Endothelial cell of coronary artery (primary cell): ENCODE results near the gene CA5B. TPM values are rescaled to one million over a fixed set of nuclear protein-coding genes. Genes with fewer than 3 reads are reported as not detected.

Experiments
- total RNA-seq: library from RNA; depleted of rRNA; stranded (reverse); fragments of >200 nt; gene quantifications from 2 replicates; pipeline ENCODE4 v1.2.3, GENCODE V29; 2014

CA5B gene, protein sequence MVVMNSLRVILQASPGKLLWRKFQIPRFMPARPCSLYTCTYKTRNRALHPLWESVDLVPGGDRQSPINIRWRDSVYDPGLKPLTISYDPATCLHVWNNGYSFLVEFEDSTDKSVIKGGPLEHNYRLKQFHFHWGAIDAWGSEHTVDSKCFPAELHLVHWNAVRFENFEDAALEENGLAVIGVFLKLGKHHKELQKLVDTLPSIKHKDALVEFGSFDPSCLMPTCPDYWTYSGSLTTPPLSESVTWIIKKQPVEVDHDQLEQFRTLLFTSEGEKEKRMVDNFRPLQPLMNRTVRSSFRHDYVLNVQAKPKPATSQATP
- 1.6 and 3.0 TPM in 2 replicates for total RNA-seq

DNA sequence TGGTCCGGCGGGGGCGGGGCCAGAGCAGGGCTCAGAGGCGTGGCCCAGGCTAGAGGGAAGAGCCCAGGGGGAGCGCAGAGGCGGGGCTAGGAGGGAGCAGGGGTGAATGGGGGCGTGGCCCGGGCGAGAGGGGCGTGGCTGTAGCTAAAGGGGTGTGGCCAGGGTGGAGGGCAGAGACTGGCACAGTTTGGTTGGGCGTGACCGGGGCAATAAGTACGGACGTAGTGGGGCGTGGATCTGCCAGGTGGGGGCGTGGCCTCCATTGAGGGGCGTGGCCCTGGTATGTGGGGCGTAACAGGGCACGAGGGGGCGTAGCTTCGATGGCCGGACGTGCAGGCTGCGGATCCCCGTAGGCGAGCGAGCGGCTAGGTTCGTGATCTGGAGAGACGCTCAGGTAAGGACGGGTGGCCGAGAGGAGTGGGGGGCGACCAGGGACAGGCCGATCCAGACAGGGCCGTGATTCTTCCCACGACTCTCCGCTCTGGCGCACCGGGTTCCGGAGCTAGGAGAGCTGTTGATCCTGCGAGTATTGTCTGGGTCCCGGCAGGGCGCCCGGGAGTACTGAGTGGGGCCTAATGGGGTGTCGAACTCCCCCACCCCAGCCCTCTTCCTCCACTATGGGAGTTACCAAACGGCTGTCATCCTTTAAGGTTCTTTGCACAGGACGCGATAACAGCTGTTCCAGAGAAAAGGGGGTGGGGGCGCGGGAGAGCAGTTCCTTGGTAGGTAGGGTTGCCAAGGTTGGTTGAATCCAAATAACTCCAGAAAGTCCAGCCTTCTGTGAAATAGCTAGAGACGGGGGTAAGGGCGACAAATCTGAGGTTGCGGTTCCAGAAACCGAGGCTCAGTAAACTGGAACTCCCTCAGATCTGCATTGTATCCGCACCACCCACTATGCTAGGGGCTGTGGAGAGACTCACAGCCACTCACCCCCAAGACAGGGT lies at the start of gene CA5B:
CA5B (plus strand) TSS at position 312 of the 944 bp plus-strand sequence. CDS start 11,754 bp downstream, outside the sequence.

GRCh38 chrX:15789979-15790768 lies 52.1 kb downstream of the CA5B start, which contains the start of gene ZRSR2:
ZRSR2 (plus strand) TSS chrX:15790484; CDS start chrX:15790496, 12 bp downstream.

Other genes with a start within 250 kb of the CA5B start
- gene PIR, start 244.9 kb upstream of the CA5B start, total RNA-seq: 67.0 and 285 TPM in 2 replicates
- gene BMX, start 237.5 kb upstream of the CA5B start, total RNA-seq: 148 and 192 TPM in 2 replicates
- gene ACE2, start 137.3 kb upstream of the CA5B start, total RNA-seq: 0.19 TPM in 1 of 2 replicates, not detected in the other
- gene CLTRN, start 73.5 kb upstream of the CA5B start, total RNA-seq: 0.09 TPM in 1 of 2 replicates, not detected in the other
- 3.1 and 5.1 TPM in 2 replicates for gene ZRSR2, start 52.2 kb downstream of the CA5B start, total RNA-seq
- 71.8 and 102 TPM in 2 replicates for gene AP1S2, start 116.5 kb downstream of the CA5B start, total RNA-seq